Measurements from ENCODE around the gene RIPOR1.
"Not testable (repeated sequence)": the region's sequence is repeated elsewhere in the genome, so short reads cannot be mapped to it uniquely, and the experiment has no call there.

RIPOR1 gene

GRCh38 chr16:67517661-67518423 lies 10.8 kb upstream of the RIPOR1 start:
- DNase-seq: no peak

- no peak for DNase-seq
Measured at GRCh38 chr16:67518676-67519075, 10.0 kb upstream of the RIPOR1 start.

DNA sequence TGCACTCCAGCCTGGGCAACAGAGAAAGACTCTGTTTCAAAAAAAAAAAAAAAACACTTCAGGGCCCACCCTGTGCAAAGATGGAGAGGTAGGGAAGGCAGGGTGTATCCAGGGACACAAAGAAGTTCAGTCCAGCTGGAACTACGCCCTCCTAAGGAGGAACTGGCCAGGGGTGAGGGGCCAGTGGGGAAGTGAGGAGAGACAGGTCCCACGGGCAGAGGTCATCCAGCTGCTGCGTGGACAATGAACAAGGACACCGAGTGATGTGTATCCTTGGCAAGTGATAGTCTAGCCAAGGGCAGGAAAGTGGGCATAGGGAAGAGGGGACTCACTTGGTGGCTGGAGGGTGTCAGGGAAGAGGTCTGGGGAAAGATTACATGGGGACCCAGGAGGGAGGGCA lies 9.4 kb upstream of the RIPOR1 start:
- DNase-seq: no peak

DNA sequence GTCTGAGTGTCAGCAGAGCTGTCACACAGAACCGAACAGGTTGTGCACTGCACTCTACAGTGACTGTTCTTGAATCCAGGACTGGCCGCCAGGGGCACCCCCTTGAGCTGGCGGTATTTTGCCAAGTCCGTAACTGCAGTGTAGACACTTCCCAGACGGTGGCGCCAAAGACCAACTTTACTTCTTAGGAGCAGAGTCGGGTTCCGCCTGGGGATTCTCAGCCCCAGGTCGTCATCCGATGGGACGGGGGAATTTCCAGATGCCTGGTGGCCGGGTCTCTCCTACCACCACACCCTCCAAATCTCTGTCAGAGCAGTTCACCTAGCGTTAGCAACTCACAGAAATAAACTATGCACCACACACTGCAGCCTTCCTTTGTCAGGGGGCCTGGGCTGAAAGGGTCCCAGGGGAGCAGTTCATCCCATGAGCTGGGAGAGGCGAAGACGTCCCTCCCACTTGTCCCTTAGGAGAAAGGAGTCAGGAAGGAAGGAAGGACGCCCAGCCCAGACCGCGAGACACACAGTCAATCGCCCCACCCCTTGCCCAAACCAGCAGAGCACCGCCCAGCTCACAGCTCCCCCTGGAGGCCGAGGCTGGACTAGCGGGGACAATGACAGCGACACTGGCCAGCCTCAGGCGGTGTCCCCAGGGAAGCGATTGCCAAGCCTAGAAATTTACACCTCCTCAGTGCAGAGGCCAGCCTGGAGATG lies 7.4 kb upstream of the RIPOR1 start:
- peak; percentile 75 for DNase-seq

DNA sequence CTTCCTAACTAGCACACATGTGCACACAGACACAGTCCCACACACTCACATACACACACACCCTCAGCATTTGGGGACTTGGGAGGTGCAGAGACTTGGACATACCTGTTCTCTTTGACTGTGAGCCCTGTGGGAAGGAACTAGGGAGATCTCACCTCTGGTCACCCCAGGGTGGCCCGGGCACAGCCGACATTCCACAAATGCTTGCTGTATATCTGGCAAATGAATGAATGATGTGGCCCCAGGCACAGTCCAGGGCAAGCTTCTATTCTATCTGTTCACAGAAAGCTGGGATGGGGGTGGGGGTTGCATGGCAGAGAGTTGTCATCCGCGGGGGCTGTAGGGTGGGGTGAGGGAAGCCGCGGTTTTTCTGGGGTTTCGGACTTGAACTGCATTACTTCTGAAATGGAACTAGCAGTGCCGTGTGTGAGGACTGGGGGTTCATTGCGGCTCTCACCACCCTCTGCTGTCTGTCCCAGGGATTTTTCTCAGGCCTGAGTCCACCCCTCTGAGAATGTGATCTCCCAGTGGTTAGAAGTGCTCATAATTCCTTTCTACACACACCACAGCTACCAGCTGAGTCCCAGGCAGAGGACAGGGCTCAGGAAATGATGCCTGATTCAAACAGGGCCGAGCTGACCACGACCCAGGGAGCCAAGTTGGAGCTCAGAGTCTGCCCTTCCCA lies 3.3 kb upstream of the RIPOR1 start:
- no peak for DNase-seq

- DNase-seq: no peak
Measured at GRCh38 chr16:67526149-67526791, 2.4 kb upstream of the RIPOR1 start.

- DNase-seq: no peak
Measured at GRCh38 chr16:67528870-67529581, 397 bp downstream of the RIPOR1 start.

- DNase-seq: no peak
Measured at GRCh38 chr16:67529582-67530012, 968 bp downstream of the RIPOR1 start.

- DNase-seq: no peak
Measured at GRCh38 chr16:67530013-67530939, 1.6 kb downstream of the RIPOR1 start.

- no peak for DNase-seq
Measured at GRCh38 chr16:67531247-67531646, 2.6 kb downstream of the RIPOR1 start.

DNA sequence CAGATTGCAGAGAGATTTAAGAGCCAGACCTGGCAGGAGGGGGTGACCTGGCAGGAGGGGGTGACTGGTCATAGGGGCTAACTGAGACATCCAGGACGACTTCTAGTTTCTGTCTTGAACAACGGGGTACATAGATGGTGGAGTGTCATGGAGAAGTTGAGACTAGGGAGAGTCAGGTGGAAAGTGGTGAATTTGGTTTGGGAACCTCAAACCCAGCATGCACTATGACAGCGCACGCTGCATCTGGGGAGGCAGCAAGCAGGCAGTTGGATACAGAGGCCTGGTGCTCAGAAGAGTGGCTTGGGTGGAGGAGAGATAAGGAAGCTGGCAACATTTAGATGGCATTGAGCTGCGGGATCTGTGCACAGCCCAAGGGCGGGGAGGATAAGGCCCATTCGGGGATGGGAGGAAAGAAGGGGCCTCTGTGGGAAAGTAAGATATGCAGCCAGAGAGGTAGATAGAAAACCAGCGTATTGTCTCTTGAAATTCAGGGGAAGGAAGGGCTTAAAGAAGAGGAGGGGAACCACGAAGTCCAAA lies 4.5 kb downstream of the RIPOR1 start:
- DNase-seq: no peak

GRCh38 chr16:67533987-67534386 lies 5.4 kb downstream of the RIPOR1 start:
- not testable (repeated sequence) for DNase-seq

DNA sequence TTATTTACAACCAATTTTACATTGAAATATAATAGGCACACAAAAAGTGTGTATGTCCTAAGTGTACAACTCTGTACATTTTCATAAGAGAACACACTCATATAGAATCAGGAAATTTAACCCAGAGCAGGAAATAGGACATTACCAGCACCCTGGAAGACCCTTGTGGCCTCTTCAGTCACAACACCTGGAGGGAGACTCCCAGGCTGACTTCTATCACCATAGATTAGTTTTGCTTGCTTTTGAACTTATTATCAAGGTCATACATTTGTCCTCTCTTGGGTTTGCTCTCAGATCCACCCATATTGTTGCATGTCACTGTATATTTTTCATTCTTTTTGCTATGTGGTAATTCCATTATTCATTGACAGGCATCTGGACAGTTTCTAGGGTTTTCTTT lies 5.8 kb downstream of the RIPOR1 start:
- no peak for DNase-seq

DNA sequence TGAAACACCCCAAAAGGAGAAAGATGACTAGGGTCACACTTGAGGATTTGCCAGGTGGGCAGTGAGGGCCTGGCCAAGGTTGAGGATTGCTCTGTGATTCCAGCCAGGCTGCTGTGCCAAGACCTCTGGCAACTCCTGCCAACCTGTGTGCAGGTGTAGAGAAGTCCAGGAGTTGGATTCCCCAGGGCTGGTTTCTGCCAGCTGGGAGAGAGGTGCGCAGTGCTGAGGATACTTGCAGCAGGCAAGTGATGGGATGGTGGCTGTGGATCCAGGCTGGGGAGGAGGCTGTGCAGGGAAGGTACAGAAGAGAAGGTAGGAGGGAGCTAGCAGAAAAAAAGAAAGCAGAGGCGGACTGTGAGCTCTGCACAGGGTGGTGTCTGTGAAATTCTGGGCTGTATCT lies 6.6 kb downstream of the RIPOR1 start:
- no peak for DNase-seq

DNA sequence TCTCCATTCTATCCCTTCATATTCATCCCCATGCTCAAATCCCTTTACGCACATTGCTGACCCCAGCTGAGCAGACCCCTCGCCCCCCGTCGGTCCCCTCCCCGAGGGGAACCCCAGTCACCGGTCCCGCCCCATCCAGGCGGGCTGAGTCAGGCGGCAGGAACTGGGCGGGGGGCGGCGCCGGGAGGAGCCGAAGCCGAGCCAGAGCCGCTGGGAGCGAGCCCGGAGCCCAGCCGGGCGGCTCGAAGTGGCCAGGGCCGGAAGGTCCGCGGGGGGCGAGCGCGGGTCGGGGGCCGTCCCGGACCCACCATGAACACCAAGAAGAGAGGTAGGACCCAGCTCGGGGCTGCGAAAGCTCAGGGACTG lies 8.6 kb downstream of the RIPOR1 start:
- no peak for DNase-seq

DNA sequence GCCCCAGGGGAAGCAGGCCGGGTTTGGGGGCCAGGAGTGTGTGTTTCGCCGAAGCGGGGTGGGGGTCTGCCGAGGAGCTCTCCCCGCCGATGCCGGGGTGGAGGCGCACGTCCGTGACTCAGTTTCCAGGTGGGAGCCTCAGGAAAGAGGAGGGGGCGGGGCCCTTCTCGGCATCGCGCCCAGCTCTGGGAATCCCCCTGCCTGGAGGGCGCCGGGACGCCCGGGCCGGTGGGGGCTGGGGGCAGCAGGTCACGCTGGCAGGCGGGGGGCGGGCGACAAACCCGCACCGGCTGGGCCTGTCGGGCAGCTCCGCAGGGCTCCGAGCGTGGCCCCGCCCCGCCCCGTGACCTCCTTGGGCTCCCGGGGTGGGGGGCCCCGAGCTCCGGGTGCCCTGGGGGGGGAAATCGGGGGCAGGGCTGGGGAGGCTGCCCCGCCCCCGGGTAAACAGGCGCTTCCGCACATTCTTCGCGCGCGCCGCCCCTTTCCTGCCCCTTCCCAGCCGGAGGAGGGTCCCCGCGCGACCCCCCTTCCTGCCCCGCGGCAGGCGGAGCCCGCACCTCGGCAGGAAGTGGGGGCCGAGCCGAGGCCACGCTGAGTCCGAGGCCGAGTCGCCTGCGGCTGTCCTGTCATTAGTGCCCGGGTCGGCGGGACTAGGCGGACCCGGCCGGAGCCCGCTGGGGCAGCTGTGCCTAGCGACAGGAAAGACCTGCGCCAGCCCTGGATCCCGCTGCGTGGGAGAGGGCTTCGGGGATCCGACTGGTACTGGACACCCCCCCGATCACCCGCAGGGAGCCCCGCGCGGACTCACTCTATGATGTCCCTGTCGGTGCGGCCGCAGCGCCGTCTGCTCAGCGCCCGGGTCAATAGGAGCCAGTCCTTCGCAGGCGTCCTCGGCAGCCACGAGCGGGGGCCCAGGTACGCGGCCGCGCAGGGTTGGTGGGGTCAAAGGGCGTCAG lies 9.3 kb downstream of the RIPOR1 start:
- DNase-seq: no peak

DNA sequence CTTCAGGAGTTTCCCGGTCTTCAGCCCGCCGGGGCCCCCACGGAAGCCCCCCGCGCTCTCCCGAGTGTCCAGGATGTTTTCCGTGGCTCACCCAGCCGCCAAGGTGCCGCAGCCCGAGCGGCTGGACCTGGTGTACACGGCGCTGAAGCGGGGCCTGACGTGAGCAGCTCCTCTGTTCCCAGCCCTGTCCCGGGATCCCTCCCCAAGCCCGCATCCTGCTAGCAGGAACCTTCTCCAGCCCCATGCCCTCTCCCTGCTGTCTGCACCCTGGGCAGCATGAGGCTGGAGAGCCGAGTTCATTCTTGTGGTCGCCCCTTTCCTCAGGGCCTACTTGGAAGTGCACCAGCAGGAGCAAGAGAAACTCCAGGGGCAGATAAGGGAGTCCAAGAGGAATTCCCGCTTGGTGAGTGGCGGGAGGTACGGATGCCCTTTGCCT lies 10.1 kb downstream of the RIPOR1 start:
- DNase-seq: no peak

DNA sequence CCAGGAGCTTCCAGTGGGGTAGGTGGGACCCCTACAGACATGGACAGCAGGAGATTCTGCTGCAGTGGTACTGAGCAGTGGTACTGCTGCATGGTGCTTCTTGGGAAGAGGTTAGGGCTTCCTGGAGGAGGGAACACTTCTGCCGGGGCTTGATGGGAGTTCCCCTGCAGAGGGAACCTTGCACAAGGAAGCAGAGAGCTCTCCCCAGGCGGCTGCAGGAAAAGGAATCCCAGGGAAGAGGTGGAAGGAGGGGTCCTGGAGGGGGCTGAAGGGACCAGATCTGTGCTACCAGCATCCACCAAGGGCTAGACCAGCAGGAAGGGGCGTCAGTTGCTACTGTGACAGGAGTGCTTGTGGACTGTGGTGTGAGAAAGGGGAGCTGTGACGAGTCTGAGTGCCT lies 10.6 kb downstream of the RIPOR1 start:
- no peak for DNase-seq

GRCh38 chr16:67539691-67540635 lies 11.3 kb downstream of the RIPOR1 start:
- no peak for DNase-seq
